SK-N-MC (cell line): Measurements from ENCODE around the gene PTPRF.

Experiments used
- EZH2 ChIP-seq: fragments of 200-600 bp; sonication (generic); IDR thresholded peaks from one replicate; pipeline ENCODE4 v1.6.1; 2017; ENCODE audit warnings: antibody characterized with exemption
- POLR2AphosphoS5 ChIP-seq: IDR thresholded peaks from 2 replicates; pipeline ENCODE4 v1.6.1; 2012; ENCODE audit warnings: mild to moderate bottlenecking, low read depth, low read length, borderline replicate concordance

GRCh38 chr1:43671193-43671592 is 140.5 kb downstream of the PTPRF start:
- no peak for TF ChIP-seq EZH2
- no peak for TF ChIP-seq POLR2AphosphoS5
